Fibroblast of lung (primary cell): ENCODE data around the gene REEP1. TPM values are rescaled to one million over a fixed set of nuclear protein-coding genes. Genes with fewer than 3 reads are reported as not detected.
A peak's percentile ranks its signal among the peaks of the same experiment; 100 is the strongest.

Experiments used
- DNase-seq, 2 donors: peaks; one replicate each; pipeline versions ENCODE4 v3.0.0 to v3.0.0-alpha.2; 2010; ENCODE audit warnings: low read depth in 2 of 2
- H2AFZ ChIP-seq: 2 replicates; pipeline ENCODE4 v1.5.1; 2012; ENCODE audit warnings: low read length, control low read depth, inconsistent platforms
- H3K27ac ChIP-seq: 2 replicates; pipeline ENCODE4 v1.5.1; 2011; ENCODE audit warnings: low read length, control low read depth; ENCODE audit not compliant: insufficient read depth
- H3K27me3 ChIP-seq: 2 replicates; pipeline ENCODE4 v1.5.1; 2011; ENCODE audit warnings: mild to moderate bottlenecking, low read length; ENCODE audit not compliant: control insufficient read depth, insufficient read depth
- H3K36me3 ChIP-seq: 2 replicates; pipeline ENCODE4 v1.5.1; 2011; ENCODE audit warnings: low read length; ENCODE audit not compliant: control insufficient read depth, insufficient read depth
- H3K4me1 ChIP-seq: 2 replicates; pipeline ENCODE4 v1.5.1; 2011; ENCODE audit warnings: low read length; ENCODE audit not compliant: control insufficient read depth, insufficient read depth; ENCODE audit errors: extremely low read depth
- H3K4me2 ChIP-seq: 2 replicates; pipeline ENCODE4 v1.5.1; 2011; ENCODE audit warnings: low read length, control low read depth; ENCODE audit not compliant: insufficient read depth; ENCODE audit errors: extremely low read depth
- H3K4me3 ChIP-seq, 4 experiments: fragments of 200-600 bp in 1 of 4; sonication (generic) in 1 of 4; replicated peaks in 1 of 4; 2 replicates each; pipeline ENCODE4 v1.5.1; 2011 to 2016; ENCODE audit warnings: low read length in 4 of 4, low read depth in 3 of 4, mild to moderate bottlenecking in 3 of 4, control low read depth in 2 of 4, inconsistent platforms in 1 of 4, mixed read lengths in 1 of 4; ENCODE audit not compliant: insufficient read depth in 1 of 4; ENCODE audit errors: control extremely low read depth in 1 of 4
- H3K79me2 ChIP-seq: 2 replicates; pipeline ENCODE4 v1.5.1; 2012; ENCODE audit warnings: mild to moderate bottlenecking, low read length, inconsistent platforms; ENCODE audit not compliant: control insufficient read depth, insufficient read depth
- H3K9ac ChIP-seq: 2 replicates; pipeline ENCODE4 v1.5.1; 2011; ENCODE audit warnings: mild to moderate bottlenecking, low read length, control low read depth; ENCODE audit not compliant: insufficient read depth
- H3K9me3 ChIP-seq: 2 replicates; pipeline ENCODE4 v1.5.1; 2012; ENCODE audit warnings: low read depth, low read length; ENCODE audit not compliant: control insufficient read depth, insufficient read depth
- H4K20me1 ChIP-seq: 2 replicates; pipeline ENCODE4 v1.5.1; 2011; ENCODE audit warnings: low read length; ENCODE audit not compliant: control insufficient read depth, insufficient read depth; ENCODE audit errors: extremely low read depth
- CTCF ChIP-seq, 2 donors: IDR thresholded peaks in 1 of 2; conservative IDR thresholded peaks in 1 of 2; 1 replicate in 1 of 2; 2 replicates in 1 of 2; pipeline ENCODE4 v1.5.1; 2011 to 2012; ENCODE audit warnings: low read length in 2 of 2, control low read depth in 1 of 2, inconsistent platforms in 1 of 2, low read depth in 1 of 2, mild to moderate bottlenecking in 1 of 2
- EZH2 ChIP-seq: IDR thresholded peaks from 2 replicates; pipeline ENCODE4 v1.5.1; 2012; ENCODE audit warnings: low read length, control low read depth, mild to moderate bottlenecking; ENCODE audit errors: missing control alignments
- polyA plus RNA-seq, 2 donors: library from polyadenylated mRNA; depleted of rRNA in 1 of 2; stranded (reverse) in 1 of 2; unstranded in 1 of 2; fragments of >200 nt; gene quantifications; 2 replicates each; pipeline ENCODE4 v1.2.1, GENCODE V29; 2011 to 2012; ENCODE audit warnings: missing spikeins in 1 of 2
- total RNA-seq: library from RNA; depleted of rRNA; stranded (reverse); fragments of >200 nt; gene quantifications from 2 replicates; pipeline ENCODE4 v1.2.1, GENCODE V29; 2014

Gene REEP1
- total and polyA plus RNA-seq, 2 donors (not counting 1 experiment from before 2014, with no cell fraction given), result 0.02 TPM; not detected in 1

GRCh38 chr2:86295066-86295465 is 42.4 kb downstream of the REEP1 start:
- no peak overlapping the region for H3K9ac ChIP-seq
- DNase-seq, result no peak
- H3K79me2 ChIP-seq, result no peaks in the 10 kb centered on the region
- H3K36me3 ChIP-seq, result no peaks in the 10 kb centered on the region
- no peak overlapping the region for H2AFZ ChIP-seq
- no peaks in the 10 kb centered on the region for H4K20me1 ChIP-seq
- H3K4me1 ChIP-seq, result no peaks in the 10 kb centered on the region
- no peak overlapping the region for H3K27ac ChIP-seq
- H3K4me3 ChIP-seq, result no peak overlapping the region
- peaks cover 2% of the 10 kb centered on the region for H3K27me3 ChIP-seq
- TF ChIP-seq EZH2 (no peak), CTCF (conservative IDR thresholded peaks at IDR 0.05 in 1 of 2, IDR thresholded peaks at IDR 0.05 in 1 of 2; ENCODE audit: low read depth in 1 of 2, low read length in 2 of 2) (no peak)
- H3K4me2 ChIP-seq, result no peak overlapping the region
- H3K9me3 ChIP-seq, result no peaks in the 10 kb centered on the region

GRCh38 chr2:86293612-86294011 is 43.8 kb downstream of the REEP1 start:
- no peak overlapping the region for H3K9ac ChIP-seq
- no peaks in the 10 kb centered on the region for H3K79me2 ChIP-seq
- no peak overlapping the region for H3K4me3 ChIP-seq
- DNase-seq, result peak in 1 of 2 donors; percentile 23
- TF ChIP-seq CTCF (conservative IDR thresholded peaks at IDR 0.05 in 1 of 2, IDR thresholded peaks at IDR 0.05 in 1 of 2; ENCODE audit: low read depth in 1 of 2, low read length in 2 of 2), result no peak
- no peak overlapping the region for H2AFZ ChIP-seq
- no peaks in the 10 kb centered on the region for H3K4me1 ChIP-seq
- peaks cover 2% of the 10 kb centered on the region for H3K27me3 ChIP-seq
- no peaks in the 10 kb centered on the region for H4K20me1 ChIP-seq
- H3K9me3 ChIP-seq, result no peaks in the 10 kb centered on the region
- H3K27ac ChIP-seq, result no peak overlapping the region
- H3K4me2 ChIP-seq, result no peak overlapping the region
- no peaks in the 10 kb centered on the region for H3K36me3 ChIP-seq

- no peak for DNase-seq
- Histone ChIP-seq H3K9me3 (no peaks in the 10 kb centered on the region), H3K27me3 (peaks cover 2% of the 10 kb centered on the region), H2AFZ (no peak overlapping the region), H3K4me1 (no peaks in the 10 kb centered on the region), H3K27ac (no peak overlapping the region), H3K9ac (no peak overlapping the region), H3K4me3 (no peak overlapping the region), H4K20me1 (no peaks in the 10 kb centered on the region), H3K36me3 (no peaks in the 10 kb centered on the region), H3K79me2 (no peaks in the 10 kb centered on the region), H3K4me2 (no peak overlapping the region)
- no peak for TF ChIP-seq EZH2
- no peak for TF ChIP-seq CTCF (conservative IDR thresholded peaks at IDR 0.05 in 1 of 2, IDR thresholded peaks at IDR 0.05 in 1 of 2; ENCODE audit: low read depth in 1 of 2, low read length in 2 of 2)
Measured at GRCh38 chr2:86292571-86293515, 44.6 kb downstream of the REEP1 start.
